AG04450 (cell line): ENCODE results near the gene CTAGE9. TPM values are rescaled to one million over a fixed set of nuclear protein-coding genes. Genes with fewer than 3 reads are reported as not detected.

ENCODE experiments used
- CTCF ChIA-PET: fragments of 300-600, 350-600 bp; formaldehyde crosslinking; extraction: SDS; loops from one replicate; lab custom pipeline; 2022; ENCODE audit warnings: antibody characterized with exemption, inconsistent platforms; lab: Charles Lee
- POLR2A ChIA-PET: fragments of 350-600 bp; formaldehyde crosslinking; extraction: SDS; loops from one replicate; lab custom pipeline; 2021; ENCODE audit warnings: antibody characterized with exemption, inconsistent platforms; lab: Yijun Ruan, JAX
- DNase-seq: peaks from one replicate; pipeline ENCODE4 v3.0.0-alpha.2; 2011; ENCODE audit warnings: low read depth, low spot score
- H3K27ac ChIP-seq: one replicate; pipeline ENCODE4 v1.5.1; 2012; ENCODE audit warnings: low read depth, low read length, control low read depth
- H3K27me3 ChIP-seq: one replicate; pipeline ENCODE4 v1.6.0; 2012; ENCODE audit warnings: low read length; ENCODE audit not compliant: control insufficient read depth, insufficient read depth
- H3K4me3 ChIP-seq: 2 replicates; pipeline ENCODE4 v1.5.1; 2011; ENCODE audit warnings: mild to moderate bottlenecking, low read depth, low read length, control low read depth
- H3K9me3 ChIP-seq: 2 replicates; pipeline ENCODE4 v1.5.1; 2012; ENCODE audit warnings: low read length; ENCODE audit not compliant: control insufficient read depth, insufficient read depth
- polyA plus RNA-seq: library from polyadenylated mRNA; depleted of rRNA; stranded (reverse); fragments of >200 nt; gene quantifications from 2 replicates; pipeline ENCODE4 v1.2.3, GENCODE V29; 2011
- TF ChIP-seq, protein P1 (sequence below): IDR thresholded peaks from 2 replicates; pipeline ENCODE4 v1.5.1; 2011; ENCODE audit warnings: low read depth, low read length, control low read depth, inconsistent platforms

Gene CTAGE9
- polyA plus RNA-seq, 1 experiment = not detected

GRCh38 chr6:131730264-131730663 is 19.4 kb upstream of the CTAGE9 start:
- TF ChIP-seq, protein P1, sequence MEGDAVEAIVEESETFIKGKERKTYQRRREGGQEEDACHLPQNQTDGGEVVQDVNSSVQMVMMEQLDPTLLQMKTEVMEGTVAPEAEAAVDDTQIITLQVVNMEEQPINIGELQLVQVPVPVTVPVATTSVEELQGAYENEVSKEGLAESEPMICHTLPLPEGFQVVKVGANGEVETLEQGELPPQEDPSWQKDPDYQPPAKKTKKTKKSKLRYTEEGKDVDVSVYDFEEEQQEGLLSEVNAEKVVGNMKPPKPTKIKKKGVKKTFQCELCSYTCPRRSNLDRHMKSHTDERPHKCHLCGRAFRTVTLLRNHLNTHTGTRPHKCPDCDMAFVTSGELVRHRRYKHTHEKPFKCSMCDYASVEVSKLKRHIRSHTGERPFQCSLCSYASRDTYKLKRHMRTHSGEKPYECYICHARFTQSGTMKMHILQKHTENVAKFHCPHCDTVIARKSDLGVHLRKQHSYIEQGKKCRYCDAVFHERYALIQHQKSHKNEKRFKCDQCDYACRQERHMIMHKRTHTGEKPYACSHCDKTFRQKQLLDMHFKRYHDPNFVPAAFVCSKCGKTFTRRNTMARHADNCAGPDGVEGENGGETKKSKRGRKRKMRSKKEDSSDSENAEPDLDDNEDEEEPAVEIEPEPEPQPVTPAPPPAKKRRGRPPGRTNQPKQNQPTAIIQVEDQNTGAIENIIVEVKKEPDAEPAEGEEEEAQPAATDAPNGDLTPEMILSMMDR = no peak
- H3K9me3 ChIP-seq = no peaks in the 10 kb centered on the region
- no peaks in the 10 kb centered on the region for H3K27me3 ChIP-seq
- no peak for DNase-seq
- H3K4me3 ChIP-seq = no peak overlapping the region
- ChIA-PET CTCF (no interaction called here), POLR2A (no interaction called here)
- H3K27ac ChIP-seq = no peak overlapping the region

- TF ChIP-seq, protein P1 = no peak
- ChIA-PET CTCF (no interaction called here), POLR2A (no interaction called here)
- Histone ChIP-seq H3K9me3 (no peaks in the 10 kb centered on the region), H3K4me3 (no peak overlapping the region), H3K27me3 (no peaks in the 10 kb centered on the region), H3K27ac (no peak overlapping the region)
- DNase-seq = no peak
These were observed 18.7 kb upstream of the CTAGE9 start for GRCh38 chr6:131729550-131729949.

DNA sequence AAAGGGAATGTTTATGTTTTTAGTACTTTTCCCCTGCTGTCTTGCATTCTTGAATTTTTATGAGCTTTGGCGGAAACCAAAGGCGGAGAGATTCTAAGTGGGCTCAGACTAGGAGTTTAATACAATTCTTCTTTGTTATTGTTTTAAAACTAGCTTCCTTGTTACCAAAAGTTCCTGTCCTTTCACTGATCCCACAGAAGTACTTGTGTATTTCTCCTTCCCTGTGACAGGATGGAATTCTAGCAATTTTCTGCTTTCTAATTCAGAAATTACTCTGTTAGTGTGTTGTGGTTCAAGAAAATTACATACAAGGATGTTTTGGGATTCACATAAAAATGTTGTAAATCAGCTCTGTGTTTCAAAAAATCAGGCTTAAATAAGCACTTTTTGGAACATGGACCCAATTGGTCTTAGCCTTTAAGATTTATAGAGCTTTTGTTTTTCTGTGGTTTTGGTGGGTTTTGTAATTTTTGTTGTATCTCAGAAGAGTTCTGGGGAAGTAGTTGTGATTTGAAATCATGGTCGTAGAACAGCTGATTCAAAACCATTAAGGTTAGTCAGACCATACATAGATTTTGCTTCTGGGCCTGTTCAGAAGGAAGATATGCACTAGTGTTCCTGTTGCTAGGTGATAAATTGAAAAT is 17.6 kb upstream of the CTAGE9 start:
- CTCF ChIA-PET = interaction anchor here (1.0 to 1.5 kb wide), 4 partner anchors 11 to 187 kb away, joined by 3 to 6 read pairs (median 4); no protein-coding TSS in a partner anchor
- Histone ChIP-seq H3K9me3 (no peaks in the 10 kb centered on the region), H3K27ac (no peak overlapping the region), H3K4me3 (no peak overlapping the region), H3K27me3 (no peaks in the 10 kb centered on the region)
- POLR2A ChIA-PET = no interaction called here
- no peak for DNase-seq
- TF ChIP-seq, protein P1 = no peak

DNA sequence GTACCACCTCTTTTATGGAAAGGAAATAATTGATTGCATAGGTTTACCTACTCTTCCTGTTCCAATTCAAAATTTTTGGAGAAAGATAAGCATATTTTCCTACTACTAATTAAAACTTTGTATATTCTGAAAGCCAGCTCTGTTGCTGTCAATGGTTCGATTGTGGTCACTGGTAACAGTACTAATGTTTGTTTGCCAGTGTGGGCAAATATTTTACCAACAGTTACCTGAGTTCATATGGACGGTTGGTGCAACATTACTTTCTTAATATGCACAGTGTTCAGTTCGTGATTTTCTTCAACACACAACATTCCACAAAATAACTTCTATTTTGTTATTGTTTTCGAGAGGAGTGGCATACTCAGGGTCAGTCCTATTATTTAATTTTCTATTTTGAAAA is 17.1 kb upstream of the CTAGE9 start:
- POLR2A ChIA-PET = interaction anchor here (0.7 kb wide), 1 partner anchor 1086 kb away, joined by 7 read pairs; no protein-coding TSS in a partner anchor
- Histone ChIP-seq H3K27ac (no peak overlapping the region), H3K9me3 (no peaks in the 10 kb centered on the region), H3K27me3 (no peaks in the 10 kb centered on the region), H3K4me3 (no peak overlapping the region)
- DNase-seq = no peak
- CTCF ChIA-PET = interaction anchor here (0.6 to 1.5 kb wide), 5 partner anchors 10 to 188 kb away, joined by 3 to 6 read pairs (median 4); no protein-coding TSS in a partner anchor
- TF ChIP-seq, protein P1 = no peak

DNA sequence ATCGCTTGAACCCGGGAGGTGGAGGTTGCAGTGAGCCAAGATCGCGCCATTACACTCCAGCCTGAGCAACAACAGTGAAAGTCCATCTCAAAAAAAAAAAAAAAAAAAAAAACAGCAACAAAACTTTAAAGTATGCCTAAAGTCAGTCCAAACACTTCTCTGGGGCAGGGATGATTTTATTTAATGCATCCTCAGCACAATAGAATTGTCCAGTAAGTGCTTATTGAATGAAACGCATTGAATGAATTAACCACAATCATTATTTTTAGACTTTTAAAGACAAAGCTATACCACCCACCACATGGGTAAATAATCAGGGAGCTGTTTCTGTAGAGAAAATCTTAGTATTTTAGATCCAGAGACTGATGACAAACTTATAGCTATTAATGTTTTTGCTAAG is 16.6 kb upstream of the CTAGE9 start:
- ChIA-PET CTCF (interaction anchor here (0.6 to 1.5 kb wide), 3 partner anchors 18 to 188 kb away, joined by 4 to 6 read pairs (median 5); no protein-coding TSS in a partner anchor), POLR2A (interaction anchor here (0.7 kb wide), 1 partner anchor 1086 kb away, joined by 7 read pairs; no protein-coding TSS in a partner anchor)
- H3K27me3 ChIP-seq = no peaks in the 10 kb centered on the region
- TF ChIP-seq, protein P1 = no peak
- DNase-seq = no peak
- H3K4me3 ChIP-seq = no peak overlapping the region
- H3K9me3 ChIP-seq = no peaks in the 10 kb centered on the region
- no peak overlapping the region for H3K27ac ChIP-seq
